Measurements from ENCODE around the gene NDUFS2.
"Not testable (repeated sequence)": the region's sequence is repeated elsewhere in the genome, so short reads cannot be mapped to it uniquely, and the experiment has no call there.

DNA sequence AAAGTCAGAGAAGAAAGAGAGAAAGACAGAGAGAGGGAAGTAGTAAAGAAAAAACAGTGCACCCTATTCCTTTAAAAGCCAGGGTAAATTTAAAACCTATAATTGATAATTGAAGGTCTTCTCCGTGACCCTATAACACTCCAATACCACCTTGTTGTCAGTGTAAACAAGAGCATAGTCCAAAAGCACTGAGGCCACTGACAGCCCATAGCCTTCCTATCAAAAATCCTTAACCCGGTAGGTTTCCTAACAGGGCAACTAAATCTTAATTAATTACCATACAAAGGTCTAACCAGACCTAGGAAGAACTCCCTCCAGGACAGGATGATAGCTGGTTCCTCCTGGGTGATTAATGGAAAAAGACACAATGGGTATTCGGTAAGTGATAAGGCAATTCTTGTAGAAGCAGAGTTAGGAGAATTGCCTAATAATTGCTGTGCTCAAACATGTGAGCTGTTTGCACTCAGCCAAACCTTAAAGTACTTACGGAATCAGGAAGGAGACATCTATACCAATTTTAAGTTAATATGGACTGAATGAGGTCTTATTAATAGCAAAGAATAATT lies 53.9 kb downstream of the NDUFS2 start:
- TF ChIP-seq, protein P1, sequence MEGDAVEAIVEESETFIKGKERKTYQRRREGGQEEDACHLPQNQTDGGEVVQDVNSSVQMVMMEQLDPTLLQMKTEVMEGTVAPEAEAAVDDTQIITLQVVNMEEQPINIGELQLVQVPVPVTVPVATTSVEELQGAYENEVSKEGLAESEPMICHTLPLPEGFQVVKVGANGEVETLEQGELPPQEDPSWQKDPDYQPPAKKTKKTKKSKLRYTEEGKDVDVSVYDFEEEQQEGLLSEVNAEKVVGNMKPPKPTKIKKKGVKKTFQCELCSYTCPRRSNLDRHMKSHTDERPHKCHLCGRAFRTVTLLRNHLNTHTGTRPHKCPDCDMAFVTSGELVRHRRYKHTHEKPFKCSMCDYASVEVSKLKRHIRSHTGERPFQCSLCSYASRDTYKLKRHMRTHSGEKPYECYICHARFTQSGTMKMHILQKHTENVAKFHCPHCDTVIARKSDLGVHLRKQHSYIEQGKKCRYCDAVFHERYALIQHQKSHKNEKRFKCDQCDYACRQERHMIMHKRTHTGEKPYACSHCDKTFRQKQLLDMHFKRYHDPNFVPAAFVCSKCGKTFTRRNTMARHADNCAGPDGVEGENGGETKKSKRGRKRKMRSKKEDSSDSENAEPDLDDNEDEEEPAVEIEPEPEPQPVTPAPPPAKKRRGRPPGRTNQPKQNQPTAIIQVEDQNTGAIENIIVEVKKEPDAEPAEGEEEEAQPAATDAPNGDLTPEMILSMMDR (IDR thresholded peaks at IDR 0.05): not testable (repeated sequence)
- not testable (repeated sequence) for TF ChIP-seq POLR2A (IDR thresholded peaks at IDR 0.05)

Data from lower leg skin (tissue), 3 donors.